HG02840 (cell line): ENCODE results near the gene ZNF442.
"Not testable (repeated sequence)": the region's sequence is repeated elsewhere in the genome, so short reads cannot be mapped to it uniquely, and the experiment has no call there.

Source experiments
- ATAC-seq: cut with Tn5 transposase; IDR thresholded peaks from one replicate; pipeline ENCODE4 v1.9.1; 2021; ENCODE audit warnings: mild to moderate bottlenecking, moderate library complexity, moderate number of reproducible peaks; ENCODE audit not compliant: unreplicated experiment, low FRiP score

Gene ZNF442

GRCh38 chr19:12331211-12331941 is 34.1 kb downstream of the ZNF442 start:
- peak; percentile 40 for ATAC-seq

GRCh38 chr19:12330340-12330739 is 35.1 kb downstream of the ZNF442 start:
- ATAC-seq: no peak

GRCh38 chr19:12325690-12326089 is 39.8 kb downstream of the ZNF442 start:
- no peak for ATAC-seq

GRCh38 chr19:12318782-12319413 is 46.6 kb downstream of the ZNF442 start:
- no peak for ATAC-seq

- ATAC-seq: no peak
Measured at GRCh38 chr19:12314553-12314952, 50.9 kb downstream of the ZNF442 start.

- not testable (repeated sequence) for ATAC-seq
Measured at GRCh38 chr19:12308891-12309290, 56.6 kb downstream of the ZNF442 start.
